HCT116 (cell line): ENCODE results near the gene PPM1J. TPM values are rescaled to one million over a fixed set of nuclear protein-coding genes. Genes with fewer than 3 reads are reported as not detected.

Experiments used
- ATAC-seq: fragments of 200-7000 bp; cut with Tn5 transposase; 2 replicates; pipeline ENCODE4 v1.9.1; 2020; ENCODE audit warnings: mild to moderate bottlenecking, moderate library complexity
- BruUV-seq: library from RNA; stranded (reverse); fragments of 400-500 nt; replicated peaks from 2 replicates; lab custom pipeline; 2021; lab: Mats Ljungman, UMichigan
- CTCF ChIA-PET: fragments of 300-600 bp; sonication (Branson Sonifier 250); formaldehyde crosslinking; loops from one replicate; lab custom pipeline; 2021; ENCODE audit warnings: antibody characterized with exemption; lab: Charles Lee
- POLR2A ChIA-PET: fragments of 300-600, 350-600 bp; sonication (Branson Sonifier 250); formaldehyde crosslinking; loops from one replicate; lab custom pipeline; 2021; ENCODE audit warnings: antibody characterized with exemption; lab: Charles Lee
- RAD21 ChIA-PET, 2 experiments: fragments of 300-600 bp; sonication (Branson Sonifier 250); formaldehyde crosslinking; loops; one replicate each; lab custom pipeline; 2023; ENCODE audit warnings: low total read pairs in 2 of 2; ENCODE audit not compliant: uncharacterized antibody in 2 of 2, unreplicated experiment in 2 of 2, low non-redundant PET in 1 of 2; lab: Charles Lee
- DNase-seq: peaks from one replicate; pipeline ENCODE4 v3.0.0-alpha.2; 2010; ENCODE audit warnings: low read depth, low spot score
- H2AFZ ChIP-seq: fragments of 200-600 bp; shearing (Covaris generic), sonication (generic); 2 replicates; pipeline ENCODE4 v1.6.1; 2017; ENCODE audit warnings: low read depth, mixed run types, mixed read lengths, antibody characterized with exemption, low read length; ENCODE audit not compliant: poor library complexity, severe bottlenecking
- H3K27ac ChIP-seq: 2 replicates; pipeline ENCODE4 v1.5.1; 2012; ENCODE audit warnings: low read depth, low read length
- H3K27me3 ChIP-seq: fragments of 200-600 bp; sonication (generic); 2 replicates; pipeline ENCODE4 v1.6.1; 2016; ENCODE audit warnings: mixed run types, low read length, mixed read lengths; ENCODE audit not compliant: insufficient read depth
- H3K36me3 ChIP-seq, 2 experiments: fragments of 200-500 bp in 1 of 2; fragments of 200-600 bp in 1 of 2; sonication (Bioruptor generic) in 1 of 2; sonication (generic) in 1 of 2; 2 replicates each; pipeline versions ENCODE4 v1.5.1 to v1.6.1; 2014 to 2016; ENCODE audit warnings: low read length in 2 of 2, inconsistent platforms in 1 of 2, mixed read lengths in 1 of 2, mixed run types in 1 of 2; ENCODE audit not compliant: insufficient read depth in 2 of 2, control insufficient read depth in 1 of 2
- H3K4me1 ChIP-seq, 2 experiments: fragments of 200-600 bp in 1 of 2; sonication (generic) in 1 of 2; 2 replicates each; pipeline versions ENCODE4 v1.5.1 to v1.6.1; 2012 to 2017; ENCODE audit warnings: low read length in 2 of 2, inconsistent platforms in 1 of 2, mild to moderate bottlenecking in 1 of 2, mixed read lengths in 1 of 2, mixed run types in 1 of 2, moderate library complexity in 1 of 2; ENCODE audit not compliant: insufficient read depth in 2 of 2, control insufficient read depth in 1 of 2
- H3K4me2 ChIP-seq: fragments of 200-600 bp; sonication (generic); 2 replicates; pipeline ENCODE4 v1.6.1; 2017; ENCODE audit warnings: mixed run types, low read length, mixed read lengths
- H3K4me3 ChIP-seq, 2 experiments: fragments of 200-600 bp in 1 of 2; sonication (generic) in 1 of 2; replicated peaks in 1 of 2; 2 replicates each; pipeline ENCODE4 v1.5.1; 2011 to 2016; ENCODE audit warnings: low read length in 2 of 2, control low read depth in 1 of 2, low read depth in 1 of 2, mild to moderate bottlenecking in 1 of 2, mixed read lengths in 1 of 2, mixed run types in 1 of 2
- H3K79me2 ChIP-seq: fragments of 200-600 bp; sonication (generic); 2 replicates; pipeline ENCODE4 v1.6.1; 2017; ENCODE audit warnings: mild to moderate bottlenecking, mixed run types, low read length, moderate library complexity, mixed read lengths; ENCODE audit not compliant: insufficient read depth
- H3K9ac ChIP-seq: fragments of 200-600 bp; sonication (generic); 2 replicates; pipeline ENCODE4 v1.6.1; 2016; ENCODE audit warnings: low read length, mixed read lengths
- H3K9me2 ChIP-seq: fragments of 200-600 bp; sonication (generic), shearing (Covaris generic); 2 replicates; pipeline ENCODE4 v1.6.1; 2017; ENCODE audit warnings: mixed run types, mild to moderate bottlenecking, moderate library complexity; ENCODE audit not compliant: insufficient read depth
- H3K9me3 ChIP-seq, 2 experiments: fragments of 200-500 bp in 1 of 2; fragments of 200-600 bp in 1 of 2; sonication (Bioruptor generic) in 1 of 2; sonication (generic) in 1 of 2; 2 replicates each; pipeline ENCODE4 v1.6.1; 2014 to 2017; ENCODE audit warnings: low read length in 2 of 2, mixed read lengths in 2 of 2, inconsistent platforms in 1 of 2, low read depth in 1 of 2, mild to moderate bottlenecking in 1 of 2, mixed run types in 1 of 2, moderate library complexity in 1 of 2; ENCODE audit not compliant: control insufficient read depth in 1 of 2, insufficient read depth in 1 of 2
- H4K20me1 ChIP-seq: fragments of 200-600 bp; sonication (generic), shearing (Covaris generic); 2 replicates; pipeline ENCODE4 v1.6.1; 2017; ENCODE audit warnings: mixed run types, mild to moderate bottlenecking, moderate library complexity; ENCODE audit not compliant: insufficient read depth
- CEBPB ChIP-seq: IDR thresholded peaks from 2 replicates; pipeline ENCODE4 v1.6.1; 2012; ENCODE audit warnings: low read depth
- EGR1 ChIP-seq: IDR thresholded peaks from 2 replicates; pipeline ENCODE4 v1.6.1; 2012; ENCODE audit warnings: low read depth
- EZH2 ChIP-seq: fragments of 200-600 bp; sonication (generic); IDR thresholded peaks from 2 replicates; pipeline ENCODE4 v1.6.1; 2017; ENCODE audit warnings: antibody characterized with exemption, mixed run types
- EZH2phosphoT487 ChIP-seq: fragments of 200-600 bp; IDR thresholded peaks from 2 replicates; pipeline ENCODE4 v1.6.1; 2018; ENCODE audit warnings: antibody characterized with exemption, borderline replicate concordance
- FOSL1 ChIP-seq: IDR thresholded peaks from 2 replicates; pipeline ENCODE4 v1.6.1; 2012; ENCODE audit warnings: low read depth
- POLR2AphosphoS5 ChIP-seq: IDR thresholded peaks from 2 replicates; pipeline ENCODE4 v1.6.1; 2011; ENCODE audit warnings: mild to moderate bottlenecking, low read depth, low read length, moderate library complexity
- RAD21 ChIP-seq: IDR thresholded peaks from 2 replicates; pipeline ENCODE4 v1.6.1; 2012; ENCODE audit warnings: low read depth, mild to moderate bottlenecking
- TCF7L2 ChIP-seq: IDR thresholded peaks from 2 replicates; pipeline ENCODE4 v1.7.0; 2011; ENCODE audit warnings: borderline replicate concordance, inconsistent platforms; ENCODE audit not compliant: insufficient read depth, insufficient read length; ENCODE audit errors: extremely low read depth
- ZFX ChIP-seq: fragments of 450-650 bp; IDR thresholded peaks from 2 replicates; pipeline ENCODE4 v1.6.1; 2017
- intact Hi-C: fragments of 100-400 bp; cut with micrococcal nuclease; formaldehyde crosslinking; loops from 2 replicates; pipeline ENCODE4 v1.10.0; 2022
- total RNA-seq: library from RNA; stranded (reverse); gene quantifications from one replicate; pipeline ENCODE4 v1.2.1, GENCODE V29; 2021; ENCODE audit not compliant: unreplicated experiment
- TF ChIP-seq, protein P1 (sequence below): IDR thresholded peaks from 2 replicates; pipeline ENCODE4 v1.6.1; 2011; ENCODE audit warnings: mild to moderate bottlenecking, low read length, moderate library complexity; ENCODE audit not compliant: insufficient replicate concordance; ENCODE audit errors: extremely low read depth
- TF ChIP-seq, protein P2 (sequence below): IDR thresholded peaks from 2 replicates; pipeline ENCODE4 v1.6.1; 2012
- TF ChIP-seq, protein P3 (sequence below), 3 experiments: fragments of 200-600 bp in 1 of 3; sonication (generic) in 1 of 3; IDR thresholded peaks in 2 of 3; conservative IDR thresholded peaks in 1 of 3; 2 replicates each; pipeline ENCODE4 v1.5.1; 2012 to 2017; ENCODE audit warnings: low read depth in 2 of 3, low read length in 2 of 3, antibody characterized with exemption in 1 of 3, borderline replicate concordance in 1 of 3, control low read depth in 1 of 3, mild to moderate bottlenecking in 1 of 3, mixed read lengths in 1 of 3, mixed run types in 1 of 3, moderate library complexity in 1 of 3; ENCODE audit not compliant: insufficient read depth in 1 of 3
- TF ChIP-seq, protein P4 (sequence below): IDR thresholded peaks from 2 replicates; pipeline ENCODE4 v1.6.1; 2012
- TF ChIP-seq, protein P5 (sequence below): IDR thresholded peaks from 2 replicates; pipeline ENCODE4 v1.6.1; 2012; ENCODE audit warnings: low read depth

The PPM1J gene
- total RNA-seq, 1 experiment from 2014 or later = 7.5 TPM

DNA sequence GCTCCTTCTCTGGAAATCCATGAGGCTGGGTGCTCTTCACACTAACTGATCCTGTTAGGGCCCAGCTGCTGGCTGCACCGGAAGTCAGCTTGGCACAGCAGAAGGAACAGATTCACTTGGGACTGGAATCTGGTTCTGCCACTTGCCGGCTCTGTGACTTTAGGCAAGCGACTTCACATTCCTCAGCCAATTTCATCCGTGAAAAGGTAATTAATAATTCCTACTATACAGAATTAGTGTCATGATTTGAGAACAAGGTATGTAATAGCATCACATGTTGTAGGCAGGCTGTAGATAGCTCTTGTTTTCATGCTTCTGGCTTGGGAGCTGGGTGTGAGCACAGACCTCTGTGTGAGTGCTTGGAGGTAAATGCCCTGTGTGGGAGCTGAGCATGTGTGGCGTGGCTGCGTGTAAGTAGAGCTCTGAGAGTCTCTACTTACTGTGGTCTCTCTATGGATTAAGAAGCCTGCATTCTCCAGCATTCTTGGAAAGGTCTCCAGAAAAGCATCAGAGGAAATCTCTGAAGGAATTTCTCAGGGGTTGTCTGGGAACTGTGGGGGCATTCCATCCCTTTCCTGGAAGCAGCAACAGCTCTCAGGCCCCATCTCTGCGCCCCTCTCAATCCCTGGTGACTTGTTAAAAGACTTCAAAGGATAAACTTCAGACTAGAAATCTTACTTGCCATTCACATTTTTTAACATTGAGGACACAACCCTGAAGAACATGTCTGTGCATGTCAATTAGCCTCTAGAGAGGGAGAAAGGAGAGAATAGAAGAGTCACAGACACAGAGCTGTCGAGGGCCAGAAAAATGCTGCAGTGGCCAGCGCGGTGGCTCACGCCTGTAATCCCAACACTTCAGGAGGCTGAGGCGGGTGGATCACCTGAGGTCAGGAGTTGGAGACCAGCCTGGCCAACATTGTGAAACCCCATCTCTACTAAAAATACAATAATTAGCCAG, 47.7 kb upstream of the PPM1J start:
- no peak overlapping the region for H3K27ac ChIP-seq
- H3K4me2 ChIP-seq = no peak overlapping the region

More for the DNA sequence above, 47.7 kb upstream of the PPM1J start:
- H3K4me3 ChIP-seq = no peak overlapping the region
- H4K20me1 ChIP-seq = no peaks in the 10 kb centered on the region
- CTCF ChIA-PET = interaction anchor here (1.1 kb wide), 1 partner anchor 47 kb away, joined by 3 read pairs; no protein-coding TSS in a partner anchor
- no peaks in the 10 kb centered on the region for H3K9me3 ChIP-seq
- no TSS peak for BruUV-seq
- no peak overlapping the region for H2AFZ ChIP-seq
- TF ChIP-seq ZFX (no peak), CEBPB (no peak), RAD21 (no peak), EGR1 (no peak), EZH2 (no peak), TCF7L2 (no peak), EZH2phosphoT487 (no peak), POLR2AphosphoS5 (no peak), FOSL1 (no peak)
- TF ChIP-seq, protein P1, sequence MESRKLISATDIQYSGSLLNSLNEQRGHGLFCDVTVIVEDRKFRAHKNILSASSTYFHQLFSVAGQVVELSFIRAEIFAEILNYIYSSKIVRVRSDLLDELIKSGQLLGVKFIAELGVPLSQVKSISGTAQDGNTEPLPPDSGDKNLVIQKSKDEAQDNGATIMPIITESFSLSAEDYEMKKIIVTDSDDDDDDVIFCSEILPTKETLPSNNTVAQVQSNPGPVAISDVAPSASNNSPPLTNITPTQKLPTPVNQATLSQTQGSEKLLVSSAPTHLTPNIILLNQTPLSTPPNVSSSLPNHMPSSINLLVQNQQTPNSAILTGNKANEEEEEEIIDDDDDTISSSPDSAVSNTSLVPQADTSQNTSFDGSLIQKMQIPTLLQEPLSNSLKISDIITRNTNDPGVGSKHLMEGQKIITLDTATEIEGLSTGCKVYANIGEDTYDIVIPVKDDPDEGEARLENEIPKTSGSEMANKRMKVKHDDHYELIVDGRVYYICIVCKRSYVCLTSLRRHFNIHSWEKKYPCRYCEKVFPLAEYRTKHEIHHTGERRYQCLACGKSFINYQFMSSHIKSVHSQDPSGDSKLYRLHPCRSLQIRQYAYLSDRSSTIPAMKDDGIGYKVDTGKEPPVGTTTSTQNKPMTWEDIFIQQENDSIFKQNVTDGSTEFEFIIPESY = no peak
- TF ChIP-seq, protein P2, sequence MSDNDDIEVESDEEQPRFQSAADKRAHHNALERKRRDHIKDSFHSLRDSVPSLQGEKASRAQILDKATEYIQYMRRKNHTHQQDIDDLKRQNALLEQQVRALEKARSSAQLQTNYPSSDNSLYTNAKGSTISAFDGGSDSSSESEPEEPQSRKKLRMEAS = no peak
- TF ChIP-seq, protein P3, sequence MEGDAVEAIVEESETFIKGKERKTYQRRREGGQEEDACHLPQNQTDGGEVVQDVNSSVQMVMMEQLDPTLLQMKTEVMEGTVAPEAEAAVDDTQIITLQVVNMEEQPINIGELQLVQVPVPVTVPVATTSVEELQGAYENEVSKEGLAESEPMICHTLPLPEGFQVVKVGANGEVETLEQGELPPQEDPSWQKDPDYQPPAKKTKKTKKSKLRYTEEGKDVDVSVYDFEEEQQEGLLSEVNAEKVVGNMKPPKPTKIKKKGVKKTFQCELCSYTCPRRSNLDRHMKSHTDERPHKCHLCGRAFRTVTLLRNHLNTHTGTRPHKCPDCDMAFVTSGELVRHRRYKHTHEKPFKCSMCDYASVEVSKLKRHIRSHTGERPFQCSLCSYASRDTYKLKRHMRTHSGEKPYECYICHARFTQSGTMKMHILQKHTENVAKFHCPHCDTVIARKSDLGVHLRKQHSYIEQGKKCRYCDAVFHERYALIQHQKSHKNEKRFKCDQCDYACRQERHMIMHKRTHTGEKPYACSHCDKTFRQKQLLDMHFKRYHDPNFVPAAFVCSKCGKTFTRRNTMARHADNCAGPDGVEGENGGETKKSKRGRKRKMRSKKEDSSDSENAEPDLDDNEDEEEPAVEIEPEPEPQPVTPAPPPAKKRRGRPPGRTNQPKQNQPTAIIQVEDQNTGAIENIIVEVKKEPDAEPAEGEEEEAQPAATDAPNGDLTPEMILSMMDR (IDR thresholded peaks at IDR 0.05 in 2 of 3, conservative IDR thresholded peaks at IDR 0.05 in 1 of 3; ENCODE audit: borderline replicate concordance in 1 of 3, insufficient read depth in 1 of 3, low read depth in 2 of 3, low read length in 2 of 3) = no peak
- TF ChIP-seq, protein P4, sequence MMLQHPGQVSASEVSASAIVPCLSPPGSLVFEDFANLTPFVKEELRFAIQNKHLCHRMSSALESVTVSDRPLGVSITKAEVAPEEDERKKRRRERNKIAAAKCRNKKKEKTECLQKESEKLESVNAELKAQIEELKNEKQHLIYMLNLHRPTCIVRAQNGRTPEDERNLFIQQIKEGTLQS = no peak
- TF ChIP-seq, protein P5, sequence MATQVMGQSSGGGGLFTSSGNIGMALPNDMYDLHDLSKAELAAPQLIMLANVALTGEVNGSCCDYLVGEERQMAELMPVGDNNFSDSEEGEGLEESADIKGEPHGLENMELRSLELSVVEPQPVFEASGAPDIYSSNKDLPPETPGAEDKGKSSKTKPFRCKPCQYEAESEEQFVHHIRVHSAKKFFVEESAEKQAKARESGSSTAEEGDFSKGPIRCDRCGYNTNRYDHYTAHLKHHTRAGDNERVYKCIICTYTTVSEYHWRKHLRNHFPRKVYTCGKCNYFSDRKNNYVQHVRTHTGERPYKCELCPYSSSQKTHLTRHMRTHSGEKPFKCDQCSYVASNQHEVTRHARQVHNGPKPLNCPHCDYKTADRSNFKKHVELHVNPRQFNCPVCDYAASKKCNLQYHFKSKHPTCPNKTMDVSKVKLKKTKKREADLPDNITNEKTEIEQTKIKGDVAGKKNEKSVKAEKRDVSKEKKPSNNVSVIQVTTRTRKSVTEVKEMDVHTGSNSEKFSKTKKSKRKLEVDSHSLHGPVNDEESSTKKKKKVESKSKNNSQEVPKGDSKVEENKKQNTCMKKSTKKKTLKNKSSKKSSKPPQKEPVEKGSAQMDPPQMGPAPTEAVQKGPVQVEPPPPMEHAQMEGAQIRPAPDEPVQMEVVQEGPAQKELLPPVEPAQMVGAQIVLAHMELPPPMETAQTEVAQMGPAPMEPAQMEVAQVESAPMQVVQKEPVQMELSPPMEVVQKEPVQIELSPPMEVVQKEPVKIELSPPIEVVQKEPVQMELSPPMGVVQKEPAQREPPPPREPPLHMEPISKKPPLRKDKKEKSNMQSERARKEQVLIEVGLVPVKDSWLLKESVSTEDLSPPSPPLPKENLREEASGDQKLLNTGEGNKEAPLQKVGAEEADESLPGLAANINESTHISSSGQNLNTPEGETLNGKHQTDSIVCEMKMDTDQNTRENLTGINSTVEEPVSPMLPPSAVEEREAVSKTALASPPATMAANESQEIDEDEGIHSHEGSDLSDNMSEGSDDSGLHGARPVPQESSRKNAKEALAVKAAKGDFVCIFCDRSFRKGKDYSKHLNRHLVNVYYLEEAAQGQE = no peak
- POLR2A ChIA-PET = no interaction called here
- no peak overlapping the region for H3K9ac ChIP-seq
- DNase-seq (no peak), ATAC-seq (no peak)
- RAD21 ChIA-PET = no interaction called here
- intact Hi-C loops = no loop called here
- no peaks in the 10 kb centered on the region for H3K9me2 ChIP-seq
- H3K4me1 ChIP-seq = peaks cover 0 to 10% of the 10 kb centered on the region in 2 experiments; a peak in 2 of 4 replicates
- H3K79me2 ChIP-seq = no peaks in the 10 kb centered on the region
- H3K27me3 ChIP-seq = no peaks in the 10 kb centered on the region
- no peaks in the 10 kb centered on the region for H3K36me3 ChIP-seq
